Nephron progenitor cell (in vitro differentiated cells): ENCODE data around the gene GALNT16.

Experiments
- DNase-seq: peaks from one replicate; pipeline ENCODE4 v3.0.0; 2021
- H3K27ac Mint-ChIP-seq: 2 replicates; pipeline ENCODE4 v1.8.0; 2021; ENCODE audit warnings: mild to moderate bottlenecking, moderate library complexity, mixed read lengths
- H3K27me3 Mint-ChIP-seq: 2 replicates; pipeline ENCODE4 v1.8.0; 2021; ENCODE audit warnings: mild to moderate bottlenecking, low read depth, mixed read lengths; ENCODE audit not compliant: poor library complexity
- H3K36me3 Mint-ChIP-seq: 2 replicates; pipeline ENCODE4 v1.8.0; 2021; ENCODE audit warnings: low read depth, mixed read lengths
- H3K4me1 Mint-ChIP-seq: 2 replicates; pipeline ENCODE4 v1.8.0; 2021; ENCODE audit warnings: mixed read lengths
- H3K4me3 Mint-ChIP-seq: 2 replicates; pipeline ENCODE4 v1.8.0; 2021; ENCODE audit warnings: mild to moderate bottlenecking, moderate library complexity, mixed read lengths
- H3K9me3 Mint-ChIP-seq: 2 replicates; pipeline ENCODE4 v1.8.0; 2021; ENCODE audit warnings: mild to moderate bottlenecking, moderate library complexity, mixed read lengths
- TF ChIP-seq, protein P1 (sequence below): fragments of 200-600 bp; sonication (generic); IDR thresholded peaks from 2 replicates; pipeline ENCODE4 v1.5.0; 2021; ENCODE audit warnings: antibody characterized with exemption

GALNT16 gene

GRCh38 chr14:69350892-69351291 lies 90.9 kb downstream of the GALNT16 start:
- peaks cover 28% of the 10 kb centered on the region for H3K4me1 Mint-ChIP-seq
- H3K36me3 Mint-ChIP-seq: no peaks in the 10 kb centered on the region
- H3K27me3 Mint-ChIP-seq: peaks cover 17% of the 10 kb centered on the region
- TF ChIP-seq, protein P1, sequence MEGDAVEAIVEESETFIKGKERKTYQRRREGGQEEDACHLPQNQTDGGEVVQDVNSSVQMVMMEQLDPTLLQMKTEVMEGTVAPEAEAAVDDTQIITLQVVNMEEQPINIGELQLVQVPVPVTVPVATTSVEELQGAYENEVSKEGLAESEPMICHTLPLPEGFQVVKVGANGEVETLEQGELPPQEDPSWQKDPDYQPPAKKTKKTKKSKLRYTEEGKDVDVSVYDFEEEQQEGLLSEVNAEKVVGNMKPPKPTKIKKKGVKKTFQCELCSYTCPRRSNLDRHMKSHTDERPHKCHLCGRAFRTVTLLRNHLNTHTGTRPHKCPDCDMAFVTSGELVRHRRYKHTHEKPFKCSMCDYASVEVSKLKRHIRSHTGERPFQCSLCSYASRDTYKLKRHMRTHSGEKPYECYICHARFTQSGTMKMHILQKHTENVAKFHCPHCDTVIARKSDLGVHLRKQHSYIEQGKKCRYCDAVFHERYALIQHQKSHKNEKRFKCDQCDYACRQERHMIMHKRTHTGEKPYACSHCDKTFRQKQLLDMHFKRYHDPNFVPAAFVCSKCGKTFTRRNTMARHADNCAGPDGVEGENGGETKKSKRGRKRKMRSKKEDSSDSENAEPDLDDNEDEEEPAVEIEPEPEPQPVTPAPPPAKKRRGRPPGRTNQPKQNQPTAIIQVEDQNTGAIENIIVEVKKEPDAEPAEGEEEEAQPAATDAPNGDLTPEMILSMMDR: no peak
- no peak for DNase-seq
- H3K4me3 Mint-ChIP-seq: no peak overlapping the region
- no peaks in the 10 kb centered on the region for H3K9me3 Mint-ChIP-seq
- H3K27ac Mint-ChIP-seq: peak overlapping the region; percentile 77

DNA sequence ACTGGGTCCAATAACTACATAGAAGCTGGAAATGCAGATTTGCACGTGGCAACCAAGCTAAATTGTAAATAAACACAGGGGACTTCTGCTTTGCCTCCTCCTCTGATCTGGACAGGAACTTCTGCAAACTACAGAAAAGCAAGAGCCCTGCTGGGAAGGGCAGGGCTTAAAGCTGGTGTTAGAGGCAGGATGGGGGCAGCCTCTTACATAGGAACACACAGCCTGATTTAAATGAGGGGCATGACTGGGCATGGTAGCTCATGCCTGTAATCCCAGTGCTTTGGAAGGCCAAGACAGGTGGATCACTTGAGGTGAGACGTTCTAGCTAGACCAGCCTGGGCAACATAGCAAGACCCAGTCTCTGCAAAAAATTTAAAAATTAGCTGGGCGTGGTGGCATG lies 91.4 kb downstream of the GALNT16 start:
- Mint-ChIP-seq H3K4me3 (no peak overlapping the region), H3K4me1 (peaks cover 28% of the 10 kb centered on the region), H3K36me3 (no peaks in the 10 kb centered on the region), H3K27ac (no peak overlapping the region), H3K9me3 (no peaks in the 10 kb centered on the region), H3K27me3 (peaks cover 17% of the 10 kb centered on the region)
- no peak for DNase-seq
- TF ChIP-seq, protein P1: no peak

- Mint-ChIP-seq H3K4me3 (no peak overlapping the region), H3K27ac (no peak overlapping the region), H3K9me3 (no peaks in the 10 kb centered on the region), H3K27me3 (peaks cover 17% of the 10 kb centered on the region), H3K36me3 (no peaks in the 10 kb centered on the region), H3K4me1 (peaks cover 28% of the 10 kb centered on the region)
- TF ChIP-seq, protein P1: no peak
- no peak for DNase-seq
These were observed 92.0 kb downstream of the GALNT16 start for GRCh38 chr14:69351911-69352310.

GRCh38 chr14:69353168-69353567 lies 93.2 kb downstream of the GALNT16 start:
- H3K4me3 Mint-ChIP-seq: no peak overlapping the region
- H3K27me3 Mint-ChIP-seq: peaks cover 21% of the 10 kb centered on the region
- no peak overlapping the region for H3K27ac Mint-ChIP-seq
- H3K9me3 Mint-ChIP-seq: no peaks in the 10 kb centered on the region
- no peak for DNase-seq
- H3K36me3 Mint-ChIP-seq: no peaks in the 10 kb centered on the region
- peaks cover 28% of the 10 kb centered on the region for H3K4me1 Mint-ChIP-seq
- TF ChIP-seq, protein P1: no peak

GRCh38 chr14:69354383-69355153 lies 94.6 kb downstream of the GALNT16 start:
- peaks cover 28% of the 10 kb centered on the region for H3K4me1 Mint-ChIP-seq
- no peaks in the 10 kb centered on the region for H3K36me3 Mint-ChIP-seq
- H3K27ac Mint-ChIP-seq: peak overlapping the region; percentile 79
- no peak overlapping the region for H3K4me3 Mint-ChIP-seq
- DNase-seq: no peak
- peaks cover 21% of the 10 kb centered on the region for H3K27me3 Mint-ChIP-seq
- TF ChIP-seq, protein P1: no peak
- no peaks in the 10 kb centered on the region for H3K9me3 Mint-ChIP-seq

- peaks cover 26% of the 10 kb centered on the region for H3K4me1 Mint-ChIP-seq
- no peak overlapping the region for H3K27ac Mint-ChIP-seq
- no peaks in the 10 kb centered on the region for H3K36me3 Mint-ChIP-seq
- DNase-seq: no peak
- no peak overlapping the region for H3K4me3 Mint-ChIP-seq
- TF ChIP-seq, protein P1: no peak
- peaks cover 23% of the 10 kb centered on the region for H3K27me3 Mint-ChIP-seq
- H3K9me3 Mint-ChIP-seq: no peaks in the 10 kb centered on the region
These were observed 95.2 kb downstream of the GALNT16 start for GRCh38 chr14:69355154-69355597.
